GM12878 (cell line): ENCODE results near the gene ATRN.

Experiments used
- CHD1 ChIP-seq: IDR thresholded peaks from 2 replicates; pipeline ENCODE4 v1.6.1; 2012; ENCODE audit warnings: low read depth, low read length, improper control_type of control experiment
- CTCF ChIP-seq, 3 experiments: IDR thresholded peaks in 2 of 3; conservative IDR thresholded peaks in 1 of 3; 2 replicates each; pipeline ENCODE4 v1.5.1; 2011; ENCODE audit warnings: low read depth in 3 of 3, low read length in 3 of 3, mild to moderate bottlenecking in 3 of 3, control low read depth in 2 of 3, moderate library complexity in 2 of 3, inconsistent platforms in 1 of 3, mixed read lengths in 1 of 3; ENCODE audit not compliant: control insufficient read depth in 2 of 3, insufficient read depth in 1 of 3; ENCODE audit errors: extremely low read depth in 1 of 3
- POLR2A ChIP-seq: IDR thresholded peaks from 2 replicates; pipeline ENCODE4 v1.6.1; 2011; ENCODE audit warnings: low read depth, mild to moderate bottlenecking, low read length
- PRDM15 ChIP-seq: fragments of 450-650 bp; formaldehyde crosslinking; IDR thresholded peaks from 2 replicates; pipeline ENCODE4 v1.4.0; 2020; ENCODE audit warnings: mild to moderate bottlenecking, moderate library complexity
- REST ChIP-seq: IDR thresholded peaks from 2 replicates; pipeline ENCODE4 v1.6.1; 2012; ENCODE audit warnings: mild to moderate bottlenecking, low read depth, low read length
- RUNX3 ChIP-seq: IDR thresholded peaks from 2 replicates; pipeline ENCODE4 v1.6.1; 2012; ENCODE audit warnings: low read length, inconsistent platforms
- ZNF274 ChIP-seq: IDR thresholded peaks from one replicate; pipeline ENCODE4 v1.8.0; 2011; ENCODE audit not compliant: insufficient read length, insufficient read depth

GRCh38 chr20:3613821-3614440 lies 143.1 kb downstream of the ATRN start:
- TF ChIP-seq CHD1, result no peak
- no peak for TF ChIP-seq POLR2A
- TF ChIP-seq RUNX3, result no peak
- TF ChIP-seq CTCF (IDR thresholded peaks at IDR 0.05 in 2 of 3, conservative IDR thresholded peaks at IDR 0.05 in 1 of 3; ENCODE audit: control insufficient read depth in 2 of 3, extremely low read depth in 1 of 3, insufficient read depth in 1 of 3, low read depth in 3 of 3, low read length in 3 of 3), result no peak
- no peak for TF ChIP-seq ZNF274
- TF ChIP-seq REST, result no peak
- TF ChIP-seq PRDM15 (CRISPR knock-in tag), result no peak
